Measurements from ENCODE around the gene SOBP. TPM values are rescaled to one million over a fixed set of nuclear protein-coding genes. Genes with fewer than 3 reads are reported as not detected.

The SOBP gene
- polyA plus RNA-seq, 1 donor (not counting 4 experiments of a cell fraction or from before 2014, with no cell fraction given), result not detected

- Histone ChIP-seq H3K36me3 (ENCODE audit: control insufficient read depth in 2 of 2, extremely low read depth in 1 of 2, insufficient read depth in 2 of 2, low read length in 2 of 2) (no peaks in the 10 kb centered on the region), H3K27ac (ENCODE audit: control insufficient read depth, insufficient read depth, low read length) (no peak overlapping the region), H3K9me1 (ENCODE audit: control insufficient read depth, extremely low read depth, insufficient read depth, low read length) (no peaks in the 10 kb centered on the region), H3K79me2 (ENCODE audit: control insufficient read depth, insufficient read depth, low read length) (no peaks in the 10 kb centered on the region), H3K4me2 (ENCODE audit: control insufficient read depth, extremely low read depth, insufficient read depth, low read depth, low read length) (no peak overlapping the region), H2AFZ (ENCODE audit: control insufficient read depth, low read length) (no peak overlapping the region), H4K20me1 (ENCODE audit: control insufficient read depth, extremely low read depth, insufficient read depth, low read length) (no peaks in the 10 kb centered on the region), H3K4me1 (ENCODE audit: control insufficient read depth, extremely low read depth, insufficient read depth, low read length) (peaks cover 19% of the 10 kb centered on the region), H3K27me3 (ENCODE audit: control insufficient read depth, extremely low read depth, insufficient read depth, low read length) (no peaks in the 10 kb centered on the region), H3K9ac (ENCODE audit: control insufficient read depth, extremely low read depth, insufficient read depth, low read length) (no peak overlapping the region), H3K4me3 (ENCODE audit: control insufficient read depth in 2 of 3, extremely low read depth in 1 of 3, insufficient read depth in 2 of 3, low read depth in 1 of 3, low read length in 3 of 3) (no peak overlapping the region), H3K9me3 (ENCODE audit: control insufficient read depth, low read depth, low read length) (no peaks in the 10 kb centered on the region)
- DNase-seq (ENCODE audit: low read depth, low spot score), result no peak
- FAIRE-seq, result no peak
- no peak for TF ChIP-seq CTCF (optimal IDR thresholded peaks at IDR 0.05 in 1 of 3, IDR thresholded peaks at IDR 0.05 in 1 of 3, conservative IDR thresholded peaks at IDR 0.05 in 1 of 3; ENCODE audit: extremely low read depth in 1 of 3, insufficient read depth in 2 of 3, low read length in 3 of 3)
- no peak for TF ChIP-seq EZH2 (IDR thresholded peaks at IDR 0.05; ENCODE audit: low read length)
- dilution Hi-C loops (cut with MboI; ENCODE audit: extremely low pct_ligation_motif_present, low sequenced_read_pairs), result no loop called here
Measured at GRCh38 chr6:107607116-107607515, 117.2 kb downstream of the SOBP start.

- no peak overlapping the region for H3K9ac ChIP-seq (ENCODE audit: control insufficient read depth, extremely low read depth, insufficient read depth, low read length)
- no peaks in the 10 kb centered on the region for H3K4me1 ChIP-seq (ENCODE audit: control insufficient read depth, extremely low read depth, insufficient read depth, low read length)
- no peak overlapping the region for H3K4me2 ChIP-seq (ENCODE audit: control insufficient read depth, extremely low read depth, insufficient read depth, low read depth, low read length)
- TF ChIP-seq EZH2 (IDR thresholded peaks at IDR 0.05; ENCODE audit: low read length) (no peak), CTCF (optimal IDR thresholded peaks at IDR 0.05 in 1 of 3, IDR thresholded peaks at IDR 0.05 in 1 of 3, conservative IDR thresholded peaks at IDR 0.05 in 1 of 3; ENCODE audit: extremely low read depth in 1 of 3, insufficient read depth in 2 of 3, low read length in 3 of 3) (no peak)
- no peaks in the 10 kb centered on the region for H3K9me3 ChIP-seq (ENCODE audit: control insufficient read depth, low read depth, low read length)
- dilution Hi-C loops (cut with MboI; ENCODE audit: extremely low pct_ligation_motif_present, low sequenced_read_pairs), result no loop called here
- no peaks in the 10 kb centered on the region for H3K9me1 ChIP-seq (ENCODE audit: control insufficient read depth, extremely low read depth, insufficient read depth, low read length)
- no peak overlapping the region for H2AFZ ChIP-seq (ENCODE audit: control insufficient read depth, low read length)
- H3K27ac ChIP-seq (ENCODE audit: control insufficient read depth, insufficient read depth, low read length), result no peak overlapping the region
- no peaks in the 10 kb centered on the region for H3K36me3 ChIP-seq (ENCODE audit: control insufficient read depth in 2 of 2, extremely low read depth in 1 of 2, insufficient read depth in 2 of 2, low read length in 2 of 2)
- no peak overlapping the region for H3K4me3 ChIP-seq (ENCODE audit: control insufficient read depth in 2 of 3, extremely low read depth in 1 of 3, insufficient read depth in 2 of 3, low read depth in 1 of 3, low read length in 3 of 3)
- no peaks in the 10 kb centered on the region for H3K79me2 ChIP-seq (ENCODE audit: control insufficient read depth, insufficient read depth, low read length)
- no peaks in the 10 kb centered on the region for H3K27me3 ChIP-seq (ENCODE audit: control insufficient read depth, extremely low read depth, insufficient read depth, low read length)
- FAIRE-seq, result no peak
- H4K20me1 ChIP-seq (ENCODE audit: control insufficient read depth, extremely low read depth, insufficient read depth, low read length), result no peaks in the 10 kb centered on the region
- no peak for DNase-seq (ENCODE audit: low read depth, low spot score)
Measured at GRCh38 chr6:107611094-107611810, 121.3 kb downstream of the SOBP start.
